Measurements from ENCODE around the gene PCLAF.
A peak's percentile ranks its signal among the peaks of the same experiment; 100 is the strongest.
"Not testable (repeated sequence)": the region's sequence is repeated elsewhere in the genome, so short reads cannot be mapped to it uniquely, and the experiment has no call there.

The PCLAF gene

GRCh38 chr15:64361259-64361658 is 20.0 kb downstream of the PCLAF start:
- DNase-seq, result no peak

- DNase-seq, result no peak
These were observed 24.6 kb downstream of the PCLAF start for GRCh38 chr15:64356710-64357040.

GRCh38 chr15:64355944-64356709 is 25.1 kb downstream of the PCLAF start, which contains the start of gene CSNK1G1:
Gene CSNK1G1, minus strand, starts transcription at chr15:64356173. Its CDS starts 55,674 bp downstream, at chr15:64300499.
- peak; percentile 92 for DNase-seq

GRCh38 chr15:64355348-64355943 is 25.8 kb downstream of the PCLAF start:
- no peak for DNase-seq

GRCh38 chr15:64354688-64355344 is 26.4 kb downstream of the PCLAF start:
- DNase-seq, result no peak

- no peak for DNase-seq
These were observed 30.0 kb downstream of the PCLAF start for GRCh38 chr15:64351265-64351664.

- no peak for DNase-seq
These were observed 31.9 kb downstream of the PCLAF start for GRCh38 chr15:64349375-64349774.

- no peak for DNase-seq
These were observed 32.8 kb downstream of the PCLAF start for GRCh38 chr15:64348455-64348854.

GRCh38 chr15:64346242-64346641 is 35.0 kb downstream of the PCLAF start:
- not testable (repeated sequence) for DNase-seq

GRCh38 chr15:64344651-64345294 is 36.5 kb downstream of the PCLAF start:
- DNase-seq, result no peak

GRCh38 chr15:64343841-64344240 is 37.4 kb downstream of the PCLAF start:
- DNase-seq, result no peak

- no peak for DNase-seq
These were observed 38.0 kb downstream of the PCLAF start for GRCh38 chr15:64343222-64343621.

GRCh38 chr15:64341961-64342360 is 39.3 kb downstream of the PCLAF start:
- DNase-seq, result no peak

GRCh38 chr15:64340355-64340754 is 40.9 kb downstream of the PCLAF start:
- DNase-seq, result no peak

GRCh38 chr15:64337761-64338160 is 43.5 kb downstream of the PCLAF start:
- DNase-seq, result no peak

- DNase-seq, result no peak
These were observed 47.0 kb downstream of the PCLAF start for GRCh38 chr15:64333986-64334929.

GRCh38 chr15:64333516-64333915 is 47.7 kb downstream of the PCLAF start:
- no peak for DNase-seq

GRCh38 chr15:64331668-64332067 is 49.6 kb downstream of the PCLAF start:
- DNase-seq, result not testable (repeated sequence)

GRCh38 chr15:64326975-64327374 is 54.3 kb downstream of the PCLAF start:
- DNase-seq, result not testable (repeated sequence)

- DNase-seq, result not testable (repeated sequence)
These were observed 54.8 kb downstream of the PCLAF start for GRCh38 chr15:64326458-64326857.

GRCh38 chr15:64324165-64324877 is 56.9 kb downstream of the PCLAF start:
- DNase-seq, result no peak

GRCh38 chr15:64315216-64315615 is 66.0 kb downstream of the PCLAF start:
- no peak for DNase-seq

Measured in NCI-H1694 (cell line).